A549 treated with ZK216348 at 1 μM for 4 hours (cell line): ENCODE results near the gene CAVIN1. TPM values are rescaled to one million over a fixed set of nuclear protein-coding genes. Genes with fewer than 3 reads are reported as not detected.

Experiments
- total RNA-seq: library from RNA; stranded (reverse); fragments of 200-300 nt; extraction: Qiagen RNA extraction; gene quantifications from 5 replicates; pipeline ENCODE4 v1.2.3, GENCODE V29; 2022; ENCODE audit warnings: low read depth

The CAVIN1 gene
- 367 to 513 TPM (median 475 TPM) in 5 replicates for total RNA-seq

GRCh38 chr17:42422958-42423712, at the start of gene CAVIN1:
Gene CAVIN1 (minus strand): TSS chr17:42423256. CDS start chr17:42423097, 159 bp downstream.

DNA sequence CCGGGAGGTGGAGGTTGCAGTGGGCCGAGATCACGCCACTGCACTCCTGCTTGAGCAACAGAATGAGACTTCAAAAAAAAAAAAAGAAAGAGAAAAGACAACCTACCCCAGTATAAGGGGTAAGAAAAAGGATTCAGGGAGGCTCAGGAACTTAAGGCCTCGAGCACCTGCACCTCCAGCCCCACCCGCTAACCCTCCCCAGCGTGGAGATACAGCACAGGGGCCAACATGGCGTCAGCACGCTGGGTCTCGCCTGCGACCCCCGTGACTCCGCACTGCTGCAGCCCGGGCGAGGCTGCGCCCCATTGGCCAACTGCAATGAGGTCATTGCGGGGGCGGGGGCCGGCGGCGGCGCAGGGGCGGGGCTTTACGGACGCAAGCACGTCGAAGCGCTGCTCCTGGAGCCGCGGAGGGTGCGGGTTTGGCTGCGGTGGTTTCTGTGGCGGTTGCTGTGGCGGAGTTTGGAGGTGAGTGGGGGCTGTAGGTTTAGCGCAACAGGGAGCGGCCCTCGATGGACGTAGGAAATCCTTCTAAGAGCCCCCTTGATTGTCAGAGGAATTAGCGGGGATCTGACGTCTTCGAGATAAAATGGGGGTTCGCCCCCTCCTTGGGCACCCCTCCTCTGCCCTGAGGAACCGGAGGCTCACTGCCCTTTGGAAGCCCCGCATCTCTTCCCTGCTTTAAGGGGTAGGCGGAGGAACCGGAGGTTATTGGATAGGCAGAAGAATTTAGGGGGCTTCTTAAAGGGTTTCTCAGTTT, 35.6 kb upstream of the CAVIN1 start, which contains the start of gene ATP6V0A1:
TSS of gene ATP6V0A1 (plus strand) at position 382 of the 759 bp plus-strand sequence. CDS start 2,017 bp downstream, outside the sequence.

DNA sequence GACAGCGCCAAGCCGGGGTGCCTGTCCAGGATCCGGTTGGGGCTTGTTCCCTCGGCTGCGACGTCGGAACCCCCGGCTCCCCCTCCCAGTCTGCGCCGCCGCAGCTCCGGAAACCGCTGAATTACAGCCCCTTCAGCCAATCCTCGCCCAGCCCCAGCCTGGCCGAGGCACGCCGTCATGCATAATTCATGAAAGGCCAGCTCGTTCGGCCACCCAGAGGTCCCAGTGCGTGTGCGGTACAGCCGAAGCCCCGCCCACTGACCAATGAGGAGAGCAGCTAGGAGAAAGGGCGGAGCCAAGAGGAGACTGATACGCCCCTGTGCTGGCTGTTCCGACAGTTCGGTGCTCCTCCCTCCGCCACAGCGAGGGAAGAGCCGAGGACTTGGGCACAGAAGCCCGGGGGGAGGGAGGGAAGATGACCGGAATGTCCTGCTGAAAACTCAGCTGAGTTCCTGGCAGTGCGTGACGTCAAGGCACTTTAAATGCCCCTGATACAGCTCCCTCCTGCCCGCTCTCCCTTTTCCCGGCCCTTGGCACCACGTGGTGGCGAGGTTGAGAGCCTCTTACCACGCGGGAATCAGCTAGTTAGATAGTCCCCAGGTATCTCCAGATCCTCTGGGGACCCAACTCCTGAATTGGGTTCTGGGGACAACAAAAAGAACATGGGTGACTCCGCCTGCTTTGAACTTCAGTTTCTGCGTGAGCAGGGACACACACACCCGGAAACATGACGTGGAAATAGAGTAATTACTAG, 34.5 kb downstream of the CAVIN1 start, which contains the start of gene STAT3:
TSS of gene STAT3 (minus strand) at position 62 of the 754 bp plus-strand sequence. CDS start 39,926 bp downstream, outside the sequence.

Other genes starting within 250 kb of the CAVIN1 start
- gene KCNH4, start 242.1 kb downstream of the CAVIN1 start, total RNA-seq: 0.18 to 0.48 TPM (median 0.33 TPM) in 5 replicates
- gene HCRT, start 237.8 kb downstream of the CAVIN1 start, total RNA-seq: 0.55 TPM in 1 of 5 replicates, not detected in the others
- gene GHDC, start 228.8 kb downstream of the CAVIN1 start, total RNA-seq: 11.9 to 22.4 TPM (median 20.1 TPM) in 5 replicates
- gene STAT5B, start 146.9 kb downstream of the CAVIN1 start, total RNA-seq: 22.4 to 32.5 TPM (median 29.7 TPM) in 5 replicates
- 4.4 to 7.2 TPM (median 5.7 TPM) in 5 replicates for gene STAT5A, start 134.8 kb downstream of the CAVIN1 start, total RNA-seq
- 61.1 to 82.9 TPM (median 74.4 TPM) in 5 replicates for gene STAT3, start 34.8 kb downstream of the CAVIN1 start, total RNA-seq
- gene ATP6V0A1, start 35.6 kb upstream of the CAVIN1 start, total RNA-seq: 23.9 to 47.5 TPM (median 44.9 TPM) in 5 replicates
- gene NAGLU, start 113.0 kb upstream of the CAVIN1 start, total RNA-seq: 24.4 to 48.2 TPM (median 44.7 TPM) in 5 replicates
- gene HSD17B1, start 129.7 kb upstream of the CAVIN1 start, total RNA-seq: 1.1 to 1.8 TPM (median 1.7 TPM) in 5 replicates
- gene COASY, start 138.9 kb upstream of the CAVIN1 start, total RNA-seq: 86.3 to 131 TPM (median 126 TPM) in 5 replicates
- gene MLX, start 143.8 kb upstream of the CAVIN1 start, total RNA-seq: 54.7 to 66.6 TPM (median 63.8 TPM) in 5 replicates
- gene PSMC3IP, start 154.5 kb upstream of the CAVIN1 start, total RNA-seq: 37.8 to 39.8 TPM (median 38.5 TPM) in 5 replicates
- gene RETREG3, start 186.1 kb upstream of the CAVIN1 start, total RNA-seq: 22.6 to 32.0 TPM (median 29.9 TPM) in 5 replicates
- gene TUBG1, start 186.4 kb upstream of the CAVIN1 start, total RNA-seq: 126 to 157 TPM (median 153 TPM) in 5 replicates
- gene TUBG2, start 236.0 kb upstream of the CAVIN1 start, total RNA-seq: 19.6 to 25.9 TPM (median 22.6 TPM) in 5 replicates